HEK293T (cell line): ENCODE data around the gene TUBA4A.

Source experiments
- ARNT ChIP-seq: fragments of 450-650 bp; IDR thresholded peaks from 2 replicates; pipeline ENCODE4 v1.6.1; 2017; ENCODE audit warnings: mild to moderate bottlenecking
- BHLHE40 ChIP-seq: fragments of 450-650 bp; IDR thresholded peaks from 2 replicates; pipeline ENCODE4 v1.6.1; 2016; ENCODE audit warnings: mild to moderate bottlenecking, moderate library complexity, borderline replicate concordance
- CTBP1 ChIP-seq: fragments of 450-650 bp; IDR thresholded peaks from 2 replicates; pipeline ENCODE4 v1.6.1; 2016; ENCODE audit warnings: borderline replicate concordance
- ELF4 ChIP-seq: fragments of 450-650 bp; IDR thresholded peaks from 2 replicates; pipeline ENCODE4 v1.6.1; 2017; ENCODE audit warnings: antibody characterized with exemption
- FOXA1 ChIP-seq: fragments of 450-650 bp; IDR thresholded peaks from 2 replicates; pipeline ENCODE4 v1.6.1; 2016; ENCODE audit warnings: mild to moderate bottlenecking
- FOXK2 ChIP-seq: fragments of 450-650 bp; IDR thresholded peaks from 2 replicates; pipeline ENCODE4 v1.6.1; 2016; ENCODE audit warnings: mild to moderate bottlenecking
- FOXM1 ChIP-seq: fragments of 450-650 bp; IDR thresholded peaks from 2 replicates; pipeline ENCODE4 v1.6.1; 2017; ENCODE audit warnings: mild to moderate bottlenecking, borderline replicate concordance
- LEF1 ChIP-seq: fragments of 450-650 bp; IDR thresholded peaks from 2 replicates; pipeline ENCODE4 v1.6.1; 2017; ENCODE audit warnings: mild to moderate bottlenecking, borderline replicate concordance
- NFRKB ChIP-seq: fragments of 450-650 bp; IDR thresholded peaks from 2 replicates; pipeline ENCODE4 v1.6.1; 2016; ENCODE audit warnings: mild to moderate bottlenecking, moderate library complexity
- SP1 ChIP-seq: fragments of 450-650 bp; IDR thresholded peaks from 2 replicates; pipeline ENCODE4 v1.6.1; 2017
- SUZ12 ChIP-seq: fragments of 450-650 bp; IDR thresholded peaks from 2 replicates; pipeline ENCODE4 v1.6.1; 2016; ENCODE audit warnings: mild to moderate bottlenecking
- TARDBP ChIP-seq: fragments of 450-650 bp; IDR thresholded peaks from 2 replicates; pipeline ENCODE4 v1.6.1; 2016
- ZNF384 ChIP-seq: fragments of 450-650 bp; IDR thresholded peaks from 2 replicates; pipeline ENCODE4 v1.6.1; 2016
- TF ChIP-seq, protein P1 (sequence below): fragments of 450-650 bp; IDR thresholded peaks from 2 replicates; pipeline ENCODE4 v1.6.1; 2016

DNA sequence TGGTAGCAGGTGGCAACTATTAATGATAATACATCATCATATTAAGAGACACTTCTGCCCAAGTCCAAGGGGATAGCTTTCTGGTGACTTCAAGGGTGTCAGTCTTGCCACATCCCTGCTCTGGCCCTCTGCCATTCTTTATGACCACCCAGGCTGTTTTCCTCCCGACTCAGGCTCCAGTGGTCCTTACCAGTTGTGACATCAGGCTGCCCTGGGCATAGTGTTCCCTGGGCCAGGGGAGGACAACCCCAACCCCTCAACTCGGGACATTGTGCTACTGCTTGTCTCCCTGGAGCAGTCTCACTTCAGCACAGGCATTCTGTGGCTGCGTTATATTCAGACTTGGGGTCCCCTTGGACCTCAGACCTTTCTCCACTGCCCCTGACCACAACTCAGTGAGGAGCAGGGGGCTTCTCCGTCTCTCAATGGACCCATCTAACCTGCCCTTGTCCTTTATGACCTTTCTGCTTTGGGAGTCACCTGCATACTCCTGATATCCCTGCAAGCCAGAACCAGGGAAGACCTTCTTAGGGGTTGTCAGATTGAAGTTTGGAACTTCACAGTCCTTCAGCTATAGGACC, 38.3 kb upstream of the TUBA4A start:
- no peak for TF ChIP-seq FOXK2
- no peak for TF ChIP-seq SUZ12
- TF ChIP-seq FOXM1, result no peak
- no peak for TF ChIP-seq NFRKB
- no peak for TF ChIP-seq SP1
- TF ChIP-seq, protein P1, sequence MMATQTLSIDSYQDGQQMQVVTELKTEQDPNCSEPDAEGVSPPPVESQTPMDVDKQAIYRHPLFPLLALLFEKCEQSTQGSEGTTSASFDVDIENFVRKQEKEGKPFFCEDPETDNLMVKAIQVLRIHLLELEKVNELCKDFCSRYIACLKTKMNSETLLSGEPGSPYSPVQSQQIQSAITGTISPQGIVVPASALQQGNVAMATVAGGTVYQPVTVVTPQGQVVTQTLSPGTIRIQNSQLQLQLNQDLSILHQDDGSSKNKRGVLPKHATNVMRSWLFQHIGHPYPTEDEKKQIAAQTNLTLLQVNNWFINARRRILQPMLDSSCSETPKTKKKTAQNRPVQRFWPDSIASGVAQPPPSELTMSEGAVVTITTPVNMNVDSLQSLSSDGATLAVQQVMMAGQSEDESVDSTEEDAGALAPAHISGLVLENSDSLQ, result no peak
- TF ChIP-seq BHLHE40, result no peak
- no peak for TF ChIP-seq FOXA1
- no peak for TF ChIP-seq LEF1
- no peak for TF ChIP-seq CTBP1
- no peak for TF ChIP-seq TARDBP
- TF ChIP-seq ELF4, result no peak
- no peak for TF ChIP-seq ARNT
- TF ChIP-seq ZNF384, result no peak
